ENCODE data around the gene CIAO3.

GRCh38 chr16:721765-722540, 18.8 kb downstream of the CIAO3 start:
- TF ChIP-seq, protein P1, sequence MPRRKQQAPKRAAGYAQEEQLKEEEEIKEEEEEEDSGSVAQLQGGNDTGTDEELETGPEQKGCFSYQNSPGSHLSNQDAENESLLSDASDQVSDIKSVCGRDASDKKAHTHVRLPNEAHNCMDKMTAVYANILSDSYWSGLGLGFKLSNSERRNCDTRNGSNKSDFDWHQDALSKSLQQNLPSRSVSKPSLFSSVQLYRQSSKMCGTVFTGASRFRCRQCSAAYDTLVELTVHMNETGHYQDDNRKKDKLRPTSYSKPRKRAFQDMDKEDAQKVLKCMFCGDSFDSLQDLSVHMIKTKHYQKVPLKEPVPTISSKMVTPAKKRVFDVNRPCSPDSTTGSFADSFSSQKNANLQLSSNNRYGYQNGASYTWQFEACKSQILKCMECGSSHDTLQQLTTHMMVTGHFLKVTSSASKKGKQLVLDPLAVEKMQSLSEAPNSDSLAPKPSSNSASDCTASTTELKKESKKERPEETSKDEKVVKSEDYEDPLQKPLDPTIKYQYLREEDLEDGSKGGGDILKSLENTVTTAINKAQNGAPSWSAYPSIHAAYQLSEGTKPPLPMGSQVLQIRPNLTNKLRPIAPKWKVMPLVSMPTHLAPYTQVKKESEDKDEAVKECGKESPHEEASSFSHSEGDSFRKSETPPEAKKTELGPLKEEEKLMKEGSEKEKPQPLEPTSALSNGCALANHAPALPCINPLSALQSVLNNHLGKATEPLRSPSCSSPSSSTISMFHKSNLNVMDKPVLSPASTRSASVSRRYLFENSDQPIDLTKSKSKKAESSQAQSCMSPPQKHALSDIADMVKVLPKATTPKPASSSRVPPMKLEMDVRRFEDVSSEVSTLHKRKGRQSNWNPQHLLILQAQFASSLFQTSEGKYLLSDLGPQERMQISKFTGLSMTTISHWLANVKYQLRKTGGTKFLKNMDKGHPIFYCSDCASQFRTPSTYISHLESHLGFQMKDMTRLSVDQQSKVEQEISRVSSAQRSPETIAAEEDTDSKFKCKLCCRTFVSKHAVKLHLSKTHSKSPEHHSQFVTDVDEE (CRISPR knock-in tag; IDR thresholded peaks at IDR 0.05), result no peak
- no peak for TF ChIP-seq SNAI2 (CRISPR knock-in tag; IDR thresholded peaks at IDR 0.05)
- TF ChIP-seq CSDC2 (CRISPR knock-in tag; IDR thresholded peaks at IDR 0.05), result no peak
- TF ChIP-seq PPARA (CRISPR knock-in tag; IDR thresholded peaks at IDR 0.05; ENCODE audit: borderline replicate concordance), result no peak
- TF ChIP-seq TOX (CRISPR knock-in tag; IDR thresholded peaks at IDR 0.05; ENCODE audit: borderline replicate concordance), result no peak
- no peak for TF ChIP-seq ZFP30 (CRISPR knock-in tag; IDR thresholded peaks at IDR 0.05)
- TF ChIP-seq RARB (CRISPR knock-in tag; IDR thresholded peaks at IDR 0.05), result no peak
- TF ChIP-seq, protein P2, sequence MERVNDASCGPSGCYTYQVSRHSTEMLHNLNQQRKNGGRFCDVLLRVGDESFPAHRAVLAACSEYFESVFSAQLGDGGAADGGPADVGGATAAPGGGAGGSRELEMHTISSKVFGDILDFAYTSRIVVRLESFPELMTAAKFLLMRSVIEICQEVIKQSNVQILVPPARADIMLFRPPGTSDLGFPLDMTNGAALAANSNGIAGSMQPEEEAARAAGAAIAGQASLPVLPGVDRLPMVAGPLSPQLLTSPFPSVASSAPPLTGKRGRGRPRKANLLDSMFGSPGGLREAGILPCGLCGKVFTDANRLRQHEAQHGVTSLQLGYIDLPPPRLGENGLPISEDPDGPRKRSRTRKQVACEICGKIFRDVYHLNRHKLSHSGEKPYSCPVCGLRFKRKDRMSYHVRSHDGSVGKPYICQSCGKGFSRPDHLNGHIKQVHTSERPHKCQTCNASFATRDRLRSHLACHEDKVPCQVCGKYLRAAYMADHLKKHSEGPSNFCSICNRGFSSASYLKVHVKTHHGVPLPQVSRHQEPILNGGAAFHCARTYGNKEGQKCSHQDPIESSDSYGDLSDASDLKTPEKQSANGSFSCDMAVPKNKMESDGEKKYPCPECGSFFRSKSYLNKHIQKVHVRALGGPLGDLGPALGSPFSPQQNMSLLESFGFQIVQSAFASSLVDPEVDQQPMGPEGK (CRISPR knock-in tag; IDR thresholded peaks at IDR 0.05; ENCODE audit: borderline replicate concordance), result no peak
- no peak for TF ChIP-seq ARNTL (CRISPR knock-in tag; IDR thresholded peaks at IDR 0.05; ENCODE audit: borderline replicate concordance, low read depth)
- TF ChIP-seq ISL1 (CRISPR knock-in tag; IDR thresholded peaks at IDR 0.05), result no peak
- TF ChIP-seq ZFP3 (CRISPR knock-in tag; IDR thresholded peaks at IDR 0.05), result no peak
